ENCODE data around the gene NUP62CL. TPM values are rescaled to one million over a fixed set of nuclear protein-coding genes. Genes with fewer than 3 reads are reported as not detected.

The NUP62CL gene
- polyA plus RNA-seq, 1 donor (not counting 4 experiments of a cell fraction or from before 2014, with no cell fraction given), result 2.6 TPM

DNA sequence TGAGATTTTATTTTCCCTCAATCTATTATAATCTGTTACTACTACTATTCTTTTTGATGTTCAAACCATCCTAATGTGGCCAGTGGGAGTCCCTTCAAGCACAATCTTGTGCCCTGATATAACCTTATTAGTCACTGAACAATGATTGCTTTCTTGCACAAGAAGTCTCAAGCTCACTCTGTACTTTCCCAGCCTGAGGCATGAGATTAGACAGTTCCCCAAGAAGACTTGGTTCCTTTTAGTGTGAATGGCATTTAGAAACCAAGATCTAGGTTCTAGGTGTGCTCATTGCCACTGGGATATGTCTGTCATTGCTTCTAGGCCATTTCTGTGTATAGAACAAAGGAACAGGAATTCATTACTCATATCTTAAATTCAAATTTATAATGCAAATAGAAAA, 59.6 kb downstream of the NUP62CL start:
- no peak for TF ChIP-seq EZH2 (IDR thresholded peaks at IDR 0.05; ENCODE audit: low read length)
- TF ChIP-seq, protein P1, sequence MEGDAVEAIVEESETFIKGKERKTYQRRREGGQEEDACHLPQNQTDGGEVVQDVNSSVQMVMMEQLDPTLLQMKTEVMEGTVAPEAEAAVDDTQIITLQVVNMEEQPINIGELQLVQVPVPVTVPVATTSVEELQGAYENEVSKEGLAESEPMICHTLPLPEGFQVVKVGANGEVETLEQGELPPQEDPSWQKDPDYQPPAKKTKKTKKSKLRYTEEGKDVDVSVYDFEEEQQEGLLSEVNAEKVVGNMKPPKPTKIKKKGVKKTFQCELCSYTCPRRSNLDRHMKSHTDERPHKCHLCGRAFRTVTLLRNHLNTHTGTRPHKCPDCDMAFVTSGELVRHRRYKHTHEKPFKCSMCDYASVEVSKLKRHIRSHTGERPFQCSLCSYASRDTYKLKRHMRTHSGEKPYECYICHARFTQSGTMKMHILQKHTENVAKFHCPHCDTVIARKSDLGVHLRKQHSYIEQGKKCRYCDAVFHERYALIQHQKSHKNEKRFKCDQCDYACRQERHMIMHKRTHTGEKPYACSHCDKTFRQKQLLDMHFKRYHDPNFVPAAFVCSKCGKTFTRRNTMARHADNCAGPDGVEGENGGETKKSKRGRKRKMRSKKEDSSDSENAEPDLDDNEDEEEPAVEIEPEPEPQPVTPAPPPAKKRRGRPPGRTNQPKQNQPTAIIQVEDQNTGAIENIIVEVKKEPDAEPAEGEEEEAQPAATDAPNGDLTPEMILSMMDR (optimal IDR thresholded peaks at IDR 0.05 in 1 of 3, IDR thresholded peaks at IDR 0.05 in 1 of 3, conservative IDR thresholded peaks at IDR 0.05 in 1 of 3; ENCODE audit: extremely low read depth in 1 of 3, insufficient read depth in 2 of 3, low read length in 3 of 3), result no peak
- DNase-seq (ENCODE audit: low read depth, low spot score), result peak; percentile 55
- Histone ChIP-seq H3K79me2 (ENCODE audit: control insufficient read depth, insufficient read depth, low read length) (no peaks in the 10 kb centered on the region), H3K36me3 (ENCODE audit: control insufficient read depth in 2 of 2, extremely low read depth in 1 of 2, insufficient read depth in 2 of 2, low read length in 2 of 2) (no peaks in the 10 kb centered on the region), H3K9ac (ENCODE audit: control insufficient read depth, extremely low read depth, insufficient read depth, low read length) (no peak overlapping the region), H4K20me1 (ENCODE audit: control insufficient read depth, extremely low read depth, insufficient read depth, low read length) (no peaks in the 10 kb centered on the region), H3K27ac (ENCODE audit: control insufficient read depth, insufficient read depth, low read length) (no peak overlapping the region), H3K27me3 (ENCODE audit: control insufficient read depth, extremely low read depth, insufficient read depth, low read length) (no peaks in the 10 kb centered on the region), H3K9me3 (ENCODE audit: control insufficient read depth, low read depth, low read length) (no peaks in the 10 kb centered on the region), H3K4me1 (ENCODE audit: control insufficient read depth, extremely low read depth, insufficient read depth, low read length) (no peaks in the 10 kb centered on the region), H2AFZ (ENCODE audit: control insufficient read depth, low read length) (no peak overlapping the region), H3K4me2 (ENCODE audit: control insufficient read depth, extremely low read depth, insufficient read depth, low read depth, low read length) (no peak overlapping the region), H3K4me3 (ENCODE audit: control insufficient read depth in 2 of 3, extremely low read depth in 1 of 3, insufficient read depth in 2 of 3, low read depth in 1 of 3, low read length in 3 of 3) (no peak overlapping the region), H3K9me1 (ENCODE audit: control insufficient read depth, extremely low read depth, insufficient read depth, low read length) (no peaks in the 10 kb centered on the region)
- dilution Hi-C loops (cut with MboI; ENCODE audit: extremely low pct_ligation_motif_present, low sequenced_read_pairs), result no loop called here
- no peak for FAIRE-seq

DNA sequence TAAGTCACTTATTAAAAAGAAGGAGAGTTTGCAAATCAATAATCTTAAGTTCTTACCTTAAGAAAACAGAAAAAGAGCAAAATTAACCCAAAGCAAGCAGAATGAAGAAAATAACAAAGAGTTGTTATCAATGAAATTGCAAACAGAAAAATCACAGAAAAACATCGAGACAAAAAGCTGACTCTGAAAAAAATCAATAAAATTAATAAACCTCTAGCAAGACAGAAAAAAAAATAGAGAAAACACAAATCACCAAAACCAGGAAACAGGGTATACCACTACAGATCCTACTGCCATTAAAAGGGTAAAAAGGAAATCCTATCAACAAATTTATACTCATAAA, 70.3 kb downstream of the NUP62CL start:
- no peak overlapping the region for H3K4me3 ChIP-seq (ENCODE audit: control insufficient read depth in 2 of 3, extremely low read depth in 1 of 3, insufficient read depth in 2 of 3, low read depth in 1 of 3, low read length in 3 of 3)
- dilution Hi-C loops (cut with MboI; ENCODE audit: extremely low pct_ligation_motif_present, low sequenced_read_pairs), result no loop called here
- H3K79me2 ChIP-seq (ENCODE audit: control insufficient read depth, insufficient read depth, low read length), result no peaks in the 10 kb centered on the region
- peaks cover 17% of the 10 kb centered on the region for H3K4me1 ChIP-seq (ENCODE audit: control insufficient read depth, extremely low read depth, insufficient read depth, low read length)
- no peak for TF ChIP-seq EZH2 (IDR thresholded peaks at IDR 0.05; ENCODE audit: low read length)
- TF ChIP-seq, protein P1 (optimal IDR thresholded peaks at IDR 0.05 in 1 of 3, IDR thresholded peaks at IDR 0.05 in 1 of 3, conservative IDR thresholded peaks at IDR 0.05 in 1 of 3; ENCODE audit: extremely low read depth in 1 of 3, insufficient read depth in 2 of 3, low read length in 3 of 3), result no peak
- peak overlapping the region; percentile 29 for H3K4me2 ChIP-seq (ENCODE audit: control insufficient read depth, extremely low read depth, insufficient read depth, low read depth, low read length)
- FAIRE-seq, result no peak
- no peaks in the 10 kb centered on the region for H3K36me3 ChIP-seq (ENCODE audit: control insufficient read depth in 2 of 2, extremely low read depth in 1 of 2, insufficient read depth in 2 of 2, low read length in 2 of 2)
- H4K20me1 ChIP-seq (ENCODE audit: control insufficient read depth, extremely low read depth, insufficient read depth, low read length), result no peaks in the 10 kb centered on the region
- H3K27ac ChIP-seq (ENCODE audit: control insufficient read depth, insufficient read depth, low read length), result peak overlapping the region; percentile 84
- H2AFZ ChIP-seq (ENCODE audit: control insufficient read depth, low read length), result no peak overlapping the region
- H3K9me3 ChIP-seq (ENCODE audit: control insufficient read depth, low read depth, low read length), result no peaks in the 10 kb centered on the region
- H3K9me1 ChIP-seq (ENCODE audit: control insufficient read depth, extremely low read depth, insufficient read depth, low read length), result no peaks in the 10 kb centered on the region
- no peak for DNase-seq (ENCODE audit: low read depth, low spot score)
- H3K27me3 ChIP-seq (ENCODE audit: control insufficient read depth, extremely low read depth, insufficient read depth, low read length), result no peaks in the 10 kb centered on the region
- H3K9ac ChIP-seq (ENCODE audit: control insufficient read depth, extremely low read depth, insufficient read depth, low read length), result peak overlapping the region; percentile 4
